Ascending aorta (tissue), 2 donors: Measurements from ENCODE around the gene BAZ2A. TPM values are rescaled to one million over a fixed set of nuclear protein-coding genes. Genes with fewer than 3 reads are reported as not detected.

Experiments used
- DNase-seq, 2 donors: peaks; one replicate each; pipeline ENCODE4 v3.0.0-alpha.2; 2019; ENCODE audit warnings: low spot score in 2 of 2
- H3K27ac ChIP-seq, 2 donors: fragments of 200-600 bp; sonication (generic); one replicate each; pipeline ENCODE4 v1.5.1; 2016 to 2017; ENCODE audit warnings: mild to moderate bottlenecking in 1 of 2
- H3K27me3 ChIP-seq: fragments of 200-600 bp; sonication (generic); one replicate; pipeline ENCODE4 v1.5.1; 2017
- H3K36me3 ChIP-seq, 2 donors: fragments of 200-600 bp; sonication (generic); one replicate each; pipeline ENCODE4 v1.5.1; 2016
- H3K4me1 ChIP-seq, 2 donors: fragments of 200-600 bp; sonication (generic); one replicate each; pipeline ENCODE4 v1.5.1; 2016 to 2017; ENCODE audit warnings: mild to moderate bottlenecking in 1 of 2
- H3K4me3 ChIP-seq, 2 donors: fragments of 200-600 bp; sonication (generic); one replicate each; pipeline ENCODE4 v1.5.1; 2016 to 2017; ENCODE audit warnings: mild to moderate bottlenecking in 1 of 2
- H3K9me3 ChIP-seq, 2 donors: fragments of 200-600 bp; sonication (generic); one replicate each; pipeline ENCODE4 v1.5.1; 2016
- CTCF ChIP-seq, 3 experiments: fragments of 200-600 bp in 2 of 3; fragments of 450-650 bp in 1 of 3; sonication (generic) in 2 of 3; IDR thresholded peaks; one replicate each; pipeline ENCODE4 v1.5.1; 2016 to 2019; ENCODE audit warnings: antibody characterized with exemption in 3 of 3, mild to moderate bottlenecking in 1 of 3, moderate library complexity in 1 of 3
- intact Hi-C: fragments of 100-400 bp; cut with DNase I; formaldehyde crosslinking; loops from one replicate; pipeline ENCODE4 v1.15.1; 2023
- total RNA-seq: library from RNA; depleted of rRNA; stranded (reverse); fragments of >200 nt; gene quantifications from one replicate; pipeline ENCODE4 v1.1.0, GENCODE V29; 2016

BAZ2A gene
- 118 TPM for total RNA-seq

DNA sequence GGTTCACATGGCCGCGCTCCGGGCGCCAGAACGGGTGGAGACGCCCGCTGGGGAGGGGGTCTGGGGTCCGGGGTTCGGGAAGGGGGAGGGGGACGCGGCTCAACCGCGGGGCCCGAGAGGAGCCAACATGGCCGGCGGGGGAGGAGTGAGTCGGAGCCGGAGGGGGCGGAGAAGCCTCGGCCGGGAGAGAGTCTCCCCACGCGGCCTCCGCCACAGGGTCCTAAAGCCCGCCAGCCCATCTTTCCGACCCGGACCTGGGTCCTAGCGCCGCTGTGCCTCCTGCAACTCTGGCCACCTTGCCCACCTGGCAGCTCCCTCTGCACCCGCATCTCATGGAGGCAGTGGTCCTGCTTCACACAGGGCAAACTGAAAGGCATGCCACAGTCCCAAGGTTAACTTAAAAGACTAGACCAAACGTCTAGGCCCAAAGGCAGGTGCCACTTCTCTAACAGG, at the start of gene BAZ2A:
BAZ2A (minus strand) TSS at position 147 of the 453 bp plus-strand sequence. CDS start 12,796 bp downstream, outside the sequence.
- Histone ChIP-seq H3K27me3 (no peaks in the 10 kb centered on the region), H3K27ac (peak within 1 kb of the TSS; percentile 85 to 92), H3K9me3 (no peaks in the 10 kb centered on the region), H3K4me1 (peaks cover 15 to 46% of the 10 kb centered on the region in 2 donors), H3K36me3 (peaks cover 0 to 5% of the 10 kb centered on the region in 2 donors), H3K4me3 (peak within 1 kb of the TSS; percentile 90 to 97)
- DNase-seq = peak; percentile 64 to 92
- intact Hi-C loops = no loop called here
- TF ChIP-seq CTCF (IDR thresholded peaks at IDR 0.05) = no peak

- no peak overlapping the region for H3K4me3 ChIP-seq
- no peaks in the 10 kb centered on the region for H3K9me3 ChIP-seq
- DNase-seq = no peak
- intact Hi-C loops = no loop called here
- no peaks in the 10 kb centered on the region for H3K27me3 ChIP-seq
- peak overlapping the region in 1 of 2 donors; percentile 21 for H3K27ac ChIP-seq
- TF ChIP-seq CTCF (IDR thresholded peaks at IDR 0.05) = no peak
- peaks cover 5 to 20% of the 10 kb centered on the region in 2 donors for H3K4me1 ChIP-seq
- peaks cover 0 to 10% of the 10 kb centered on the region in 2 donors for H3K36me3 ChIP-seq
These were observed 48.7 kb upstream of the BAZ2A start for GRCh38 chr12:56678852-56679251.

GRCh38 chr12:56677680-56678079, 47.6 kb upstream of the BAZ2A start:
- Histone ChIP-seq H3K4me3 (no peak overlapping the region), H3K27ac (no peak overlapping the region), H3K9me3 (no peaks in the 10 kb centered on the region), H3K4me1 (peaks cover 1 to 20% of the 10 kb centered on the region in 2 donors), H3K27me3 (no peaks in the 10 kb centered on the region), H3K36me3 (peaks cover 0 to 10% of the 10 kb centered on the region in 2 donors)
- DNase-seq = no peak
- no peak for TF ChIP-seq CTCF (IDR thresholded peaks at IDR 0.05)
- intact Hi-C loops = no loop called here

DNA sequence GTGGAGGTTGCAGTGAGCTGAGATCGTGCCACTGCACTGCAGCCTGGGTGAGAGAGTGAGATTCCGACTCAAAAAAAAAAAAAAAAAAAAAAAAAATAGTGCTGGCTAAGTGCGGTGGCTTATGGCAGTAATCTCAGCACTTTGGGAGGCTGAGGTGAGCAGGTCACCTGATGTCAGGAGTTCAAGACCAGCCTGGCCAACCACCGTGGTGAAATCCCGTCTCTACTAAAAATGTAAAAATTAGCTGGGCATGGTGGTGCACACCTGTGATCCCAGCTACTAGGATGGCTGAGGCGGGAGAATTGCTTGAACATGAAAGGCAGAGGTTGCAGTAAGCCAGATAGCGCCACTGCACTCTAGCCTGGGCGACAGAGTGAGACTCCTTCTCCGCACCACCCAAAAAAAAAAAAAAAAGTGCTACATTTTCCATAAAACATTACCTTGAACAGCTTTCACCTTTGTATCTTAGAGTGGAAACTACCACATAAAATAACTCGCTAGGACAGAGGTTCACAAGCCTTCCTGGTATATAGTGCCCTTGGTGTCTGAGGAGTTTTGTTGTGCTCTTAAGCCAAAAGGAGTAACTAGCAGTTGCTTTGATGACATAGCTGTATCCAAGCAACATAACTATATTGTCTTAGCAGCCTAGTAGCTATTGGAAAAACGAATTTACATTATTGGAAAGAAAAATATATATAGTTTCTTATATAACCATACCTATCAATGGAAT, 46.9 kb upstream of the BAZ2A start:
- H3K9me3 ChIP-seq = no peaks in the 10 kb centered on the region
- H3K4me1 ChIP-seq = peaks cover 0 to 20% of the 10 kb centered on the region in 2 donors
- no peak overlapping the region for H3K4me3 ChIP-seq
- intact Hi-C loops = no loop called here
- H3K36me3 ChIP-seq = peaks cover 6 to 14% of the 10 kb centered on the region in 2 donors
- no peak overlapping the region for H3K27ac ChIP-seq
- no peak for DNase-seq
- no peak for TF ChIP-seq CTCF (IDR thresholded peaks at IDR 0.05)
- H3K27me3 ChIP-seq = no peaks in the 10 kb centered on the region

GRCh38 chr12:56671608-56672007, 41.5 kb upstream of the BAZ2A start:
- no peak for DNase-seq
- intact Hi-C loops = no loop called here
- H3K27ac ChIP-seq = no peak overlapping the region
- TF ChIP-seq CTCF (IDR thresholded peaks at IDR 0.05) = no peak
- no peaks in the 10 kb centered on the region for H3K9me3 ChIP-seq
- no peaks in the 10 kb centered on the region for H3K4me1 ChIP-seq
- H3K4me3 ChIP-seq = no peak overlapping the region
- H3K36me3 ChIP-seq = peaks cover 50 to 56% of the 10 kb centered on the region in 2 donors
- H3K27me3 ChIP-seq = no peaks in the 10 kb centered on the region
